Activated naive CD4-positive, alpha-beta T cell treated with anti-CD3 and anti-CD28 coated beads, Interleukin-2, amount 50 U/mL, for 24 hours (primary cell): ENCODE data around the gene LRRK1.

ENCODE experiments used
- H3K27ac Mint-ChIP-seq: one replicate; pipeline ENCODE4 v1.8.0; 2021; ENCODE audit warnings: mild to moderate bottlenecking, mixed read lengths
- H3K27me3 Mint-ChIP-seq: one replicate; pipeline ENCODE4 v1.8.0; 2021; ENCODE audit warnings: mixed read lengths
- H3K36me3 Mint-ChIP-seq: one replicate; pipeline ENCODE4 v1.8.0; 2021; ENCODE audit warnings: mixed read lengths
- H3K4me1 Mint-ChIP-seq: one replicate; pipeline ENCODE4 v1.8.0; 2021; ENCODE audit warnings: mixed read lengths
- H3K4me3 Mint-ChIP-seq: one replicate; pipeline ENCODE4 v1.8.0; 2021; ENCODE audit warnings: mild to moderate bottlenecking, mixed read lengths
- H3K9me3 Mint-ChIP-seq: one replicate; pipeline ENCODE4 v1.8.0; 2021; ENCODE audit warnings: mixed read lengths

Gene LRRK1

GRCh38 chr15:101008158-101009139 is 89.3 kb downstream of the LRRK1 start:
- H3K4me3 Mint-ChIP-seq = peak overlapping the region; percentile 88
- H3K36me3 Mint-ChIP-seq = no peaks in the 10 kb centered on the region
- no peak overlapping the region for H3K27ac Mint-ChIP-seq
- no peaks in the 10 kb centered on the region for H3K27me3 Mint-ChIP-seq
- H3K9me3 Mint-ChIP-seq = no peaks in the 10 kb centered on the region
- H3K4me1 Mint-ChIP-seq = peaks cover 17% of the 10 kb centered on the region

GRCh38 chr15:101009176-101009575 is 90.0 kb downstream of the LRRK1 start:
- peaks cover 17% of the 10 kb centered on the region for H3K4me1 Mint-ChIP-seq
- H3K36me3 Mint-ChIP-seq = no peaks in the 10 kb centered on the region
- no peaks in the 10 kb centered on the region for H3K9me3 Mint-ChIP-seq
- H3K27me3 Mint-ChIP-seq = no peaks in the 10 kb centered on the region
- H3K4me3 Mint-ChIP-seq = peak overlapping the region; percentile 88
- H3K27ac Mint-ChIP-seq = no peak overlapping the region

GRCh38 chr15:101010781-101011180 is 91.6 kb downstream of the LRRK1 start:
- Mint-ChIP-seq H3K4me3 (no peak overlapping the region), H3K27ac (no peak overlapping the region), H3K9me3 (no peaks in the 10 kb centered on the region)

GRCh38 chr15:101012326-101013200 is 93.4 kb downstream of the LRRK1 start:
- Mint-ChIP-seq H3K9me3 (no peaks in the 10 kb centered on the region), H3K27me3 (no peaks in the 10 kb centered on the region), H3K27ac (no peak overlapping the region), H3K36me3 (no peaks in the 10 kb centered on the region), H3K4me1 (peaks cover 11% of the 10 kb centered on the region), H3K4me3 (no peak overlapping the region)

More at GRCh38 chr15:101010781-101011180, 91.6 kb downstream of the LRRK1 start:
- Mint-ChIP-seq H3K27me3 (no peaks in the 10 kb centered on the region), H3K4me1 (peaks cover 17% of the 10 kb centered on the region), H3K36me3 (no peaks in the 10 kb centered on the region)

- H3K4me1 Mint-ChIP-seq = peaks cover 8% of the 10 kb centered on the region
- H3K27me3 Mint-ChIP-seq = no peaks in the 10 kb centered on the region
- H3K27ac Mint-ChIP-seq = no peak overlapping the region
- H3K36me3 Mint-ChIP-seq = no peaks in the 10 kb centered on the region
- H3K4me3 Mint-ChIP-seq = no peak overlapping the region
- no peaks in the 10 kb centered on the region for H3K9me3 Mint-ChIP-seq
Observed at GRCh38 chr15:101013201-101013550, 94.0 kb downstream of the LRRK1 start.

GRCh38 chr15:101013769-101014675 is 94.9 kb downstream of the LRRK1 start:
- Mint-ChIP-seq H3K36me3 (no peaks in the 10 kb centered on the region), H3K27ac (no peak overlapping the region), H3K27me3 (no peaks in the 10 kb centered on the region), H3K4me1 (no peaks in the 10 kb centered on the region), H3K4me3 (no peak overlapping the region), H3K9me3 (no peaks in the 10 kb centered on the region)

- H3K27ac Mint-ChIP-seq = peak overlapping the region; percentile 32
- H3K36me3 Mint-ChIP-seq = no peaks in the 10 kb centered on the region
- no peak overlapping the region for H3K4me3 Mint-ChIP-seq
- no peaks in the 10 kb centered on the region for H3K27me3 Mint-ChIP-seq
- H3K4me1 Mint-ChIP-seq = no peaks in the 10 kb centered on the region
- H3K9me3 Mint-ChIP-seq = no peaks in the 10 kb centered on the region
Observed at GRCh38 chr15:101014921-101015841, 96.0 kb downstream of the LRRK1 start.

- no peak overlapping the region for H3K27ac Mint-ChIP-seq
- H3K9me3 Mint-ChIP-seq = no peaks in the 10 kb centered on the region
- no peak overlapping the region for H3K4me3 Mint-ChIP-seq
- no peaks in the 10 kb centered on the region for H3K36me3 Mint-ChIP-seq
- no peaks in the 10 kb centered on the region for H3K4me1 Mint-ChIP-seq
- H3K27me3 Mint-ChIP-seq = no peaks in the 10 kb centered on the region
Observed at GRCh38 chr15:101016581-101016980, 97.4 kb downstream of the LRRK1 start.

GRCh38 chr15:101017093-101017754 is 98.1 kb downstream of the LRRK1 start:
- H3K4me3 Mint-ChIP-seq = no peak overlapping the region
- no peaks in the 10 kb centered on the region for H3K9me3 Mint-ChIP-seq
- H3K27ac Mint-ChIP-seq = no peak overlapping the region
- H3K36me3 Mint-ChIP-seq = no peaks in the 10 kb centered on the region
- H3K4me1 Mint-ChIP-seq = no peaks in the 10 kb centered on the region
- H3K27me3 Mint-ChIP-seq = no peaks in the 10 kb centered on the region

GRCh38 chr15:101018016-101018415 is 98.9 kb downstream of the LRRK1 start:
- no peak overlapping the region for H3K4me3 Mint-ChIP-seq
- no peaks in the 10 kb centered on the region for H3K27me3 Mint-ChIP-seq
- H3K27ac Mint-ChIP-seq = no peak overlapping the region
- H3K36me3 Mint-ChIP-seq = no peaks in the 10 kb centered on the region
- no peaks in the 10 kb centered on the region for H3K4me1 Mint-ChIP-seq
- no peaks in the 10 kb centered on the region for H3K9me3 Mint-ChIP-seq

GRCh38 chr15:101018450-101018849 is 99.3 kb downstream of the LRRK1 start:
- Mint-ChIP-seq H3K4me3 (no peak overlapping the region), H3K27me3 (no peaks in the 10 kb centered on the region), H3K9me3 (no peaks in the 10 kb centered on the region), H3K27ac (no peak overlapping the region), H3K4me1 (no peaks in the 10 kb centered on the region), H3K36me3 (no peaks in the 10 kb centered on the region)

GRCh38 chr15:101019366-101019896 is 100.3 kb downstream of the LRRK1 start:
- Mint-ChIP-seq H3K4me1 (no peaks in the 10 kb centered on the region), H3K27ac (no peak overlapping the region), H3K36me3 (no peaks in the 10 kb centered on the region), H3K27me3 (no peaks in the 10 kb centered on the region), H3K9me3 (no peaks in the 10 kb centered on the region), H3K4me3 (no peak overlapping the region)

GRCh38 chr15:101020451-101020850 is 101.3 kb downstream of the LRRK1 start:
- Mint-ChIP-seq H3K4me3 (no peak overlapping the region), H3K4me1 (no peaks in the 10 kb centered on the region), H3K36me3 (no peaks in the 10 kb centered on the region), H3K9me3 (no peaks in the 10 kb centered on the region), H3K27me3 (no peaks in the 10 kb centered on the region), H3K27ac (no peak overlapping the region)

- H3K36me3 Mint-ChIP-seq = no peaks in the 10 kb centered on the region
- H3K4me1 Mint-ChIP-seq = no peaks in the 10 kb centered on the region
- H3K4me3 Mint-ChIP-seq = no peak overlapping the region
- H3K27me3 Mint-ChIP-seq = no peaks in the 10 kb centered on the region
- H3K9me3 Mint-ChIP-seq = no peaks in the 10 kb centered on the region
- H3K27ac Mint-ChIP-seq = no peak overlapping the region
Observed at GRCh38 chr15:101020945-101021344, 101.8 kb downstream of the LRRK1 start.
